Measurements from ENCODE around the gene CCT6B. TPM values are rescaled to one million over a fixed set of nuclear protein-coding genes. Genes with fewer than 3 reads are reported as not detected.
"Not testable (repeated sequence)": the region's sequence is repeated elsewhere in the genome, so short reads cannot be mapped to it uniquely, and the experiment has no call there.

CCT6B gene
- total RNA-seq, 2 experiments from 2014 or later, result 4.6 to 4.9 TPM

- Histone ChIP-seq H3K36me3 (ENCODE audit: insufficient read depth, low read length) (no peaks in the 10 kb centered on the region), H3K4me1 (ENCODE audit: insufficient read depth, low read length) (no peaks in the 10 kb centered on the region), H3K9me3 (ENCODE audit: control insufficient read depth in 1 of 2, insufficient read depth in 1 of 2, low read length in 2 of 2) (no peaks in the 10 kb centered on the region), H3K27me3 (ENCODE audit: control insufficient read depth in 1 of 2, insufficient read depth in 2 of 2, low read length in 2 of 2) (no peaks in the 10 kb centered on the region), H3K27ac (ENCODE audit: low read depth in 1 of 2, low read length in 2 of 2) (no peak overlapping the region), H3K4me3 (ENCODE audit: low read length) (no peak overlapping the region)
- intact Hi-C loops (cut with DNase I, micrococcal nuclease), result no loop called here
- Mint-ChIP-seq H3K27ac (no peak overlapping the region), H3K4me1 (ENCODE audit: low read depth) (peaks cover under 1% of the 10 kb centered on the region), H3K9me3 (no peaks in the 10 kb centered on the region), H3K4me3 (no peak overlapping the region), H3K36me3 (ENCODE audit: low read depth) (peaks cover 4% of the 10 kb centered on the region), H3K27me3 (no peaks in the 10 kb centered on the region)
- POLR2A ChIA-PET, result interaction anchor here (1.3 to 1.9 kb wide), 2 partner anchors 13 to 115 kb away, joined by 3 to 8 read pairs; partner anchors contain the start of genes CCT6B and ZNF830
- DNase-seq (no peak), ATAC-seq (ENCODE audit: poor library complexity) (no peak)
- CTCF ChIA-PET, result interaction anchor here (1.0 kb wide), 1 partner anchor 773 kb away, joined by 4 read pairs; no protein-coding TSS in a partner anchor
- TF ChIP-seq, protein P1, sequence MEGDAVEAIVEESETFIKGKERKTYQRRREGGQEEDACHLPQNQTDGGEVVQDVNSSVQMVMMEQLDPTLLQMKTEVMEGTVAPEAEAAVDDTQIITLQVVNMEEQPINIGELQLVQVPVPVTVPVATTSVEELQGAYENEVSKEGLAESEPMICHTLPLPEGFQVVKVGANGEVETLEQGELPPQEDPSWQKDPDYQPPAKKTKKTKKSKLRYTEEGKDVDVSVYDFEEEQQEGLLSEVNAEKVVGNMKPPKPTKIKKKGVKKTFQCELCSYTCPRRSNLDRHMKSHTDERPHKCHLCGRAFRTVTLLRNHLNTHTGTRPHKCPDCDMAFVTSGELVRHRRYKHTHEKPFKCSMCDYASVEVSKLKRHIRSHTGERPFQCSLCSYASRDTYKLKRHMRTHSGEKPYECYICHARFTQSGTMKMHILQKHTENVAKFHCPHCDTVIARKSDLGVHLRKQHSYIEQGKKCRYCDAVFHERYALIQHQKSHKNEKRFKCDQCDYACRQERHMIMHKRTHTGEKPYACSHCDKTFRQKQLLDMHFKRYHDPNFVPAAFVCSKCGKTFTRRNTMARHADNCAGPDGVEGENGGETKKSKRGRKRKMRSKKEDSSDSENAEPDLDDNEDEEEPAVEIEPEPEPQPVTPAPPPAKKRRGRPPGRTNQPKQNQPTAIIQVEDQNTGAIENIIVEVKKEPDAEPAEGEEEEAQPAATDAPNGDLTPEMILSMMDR (IDR thresholded peaks at IDR 0.05), result no peak
These were observed 12.9 kb upstream of the CCT6B start for GRCh38 chr17:34974179-34974578.

DNA sequence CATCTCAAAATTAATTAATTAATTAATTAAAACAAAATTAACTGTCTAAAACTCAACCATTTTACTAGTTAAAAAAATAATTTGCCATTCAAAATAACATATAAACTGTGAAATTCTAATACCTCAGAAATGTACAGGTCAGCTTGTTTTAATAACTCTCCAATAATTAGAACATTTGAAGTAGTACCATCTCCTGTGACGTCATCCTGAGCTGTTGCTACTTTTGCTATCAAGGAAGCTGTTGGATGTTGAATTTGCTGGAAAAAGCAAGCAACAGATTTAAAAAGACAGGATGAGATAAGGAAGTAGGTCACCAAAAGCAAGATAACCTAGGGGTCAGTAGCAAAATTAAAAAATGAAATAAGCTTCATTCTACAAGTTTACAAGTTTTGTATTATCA is 2.8 kb downstream of the CCT6B start:
- H3K4me1 ChIP-seq (ENCODE audit: insufficient read depth, low read length), result peaks cover 18% of the 10 kb centered on the region
- H3K4me3 Mint-ChIP-seq, result no peak overlapping the region
- no peak overlapping the region for H3K27ac ChIP-seq (ENCODE audit: low read depth in 1 of 2, low read length in 2 of 2)
- ATAC-seq (ENCODE audit: poor library complexity), result no peak
- no peaks in the 10 kb centered on the region for H3K9me3 Mint-ChIP-seq
- intact Hi-C loops (cut with DNase I, micrococcal nuclease), result no loop called here
- H3K36me3 Mint-ChIP-seq (ENCODE audit: low read depth), result peaks cover 21% of the 10 kb centered on the region
- DNase-seq, result no peak
- H3K27me3 ChIP-seq (ENCODE audit: control insufficient read depth in 1 of 2, insufficient read depth in 2 of 2, low read length in 2 of 2), result no peaks in the 10 kb centered on the region
- H3K4me1 Mint-ChIP-seq (ENCODE audit: low read depth), result peaks cover 25% of the 10 kb centered on the region
- H3K4me3 ChIP-seq (ENCODE audit: low read length), result no peak overlapping the region
- H3K27ac Mint-ChIP-seq, result no peak overlapping the region
- H3K9me3 ChIP-seq (ENCODE audit: control insufficient read depth in 1 of 2, insufficient read depth in 1 of 2, low read length in 2 of 2), result no peaks in the 10 kb centered on the region
- CTCF ChIA-PET, result no interaction called here
- TF ChIP-seq, protein P1 (IDR thresholded peaks at IDR 0.05), result no peak
- peaks cover 3% of the 10 kb centered on the region for H3K36me3 ChIP-seq (ENCODE audit: insufficient read depth, low read length)
- peaks cover 8% of the 10 kb centered on the region for H3K27me3 Mint-ChIP-seq
- POLR2A ChIA-PET, result interaction anchor here (0.7 kb wide), 1 partner anchor 435 kb away, joined by 3 read pairs; no protein-coding TSS in a partner anchor

- H3K27ac ChIP-seq (ENCODE audit: low read depth in 1 of 2, low read length in 2 of 2); H3K36me3 ChIP-seq (ENCODE audit: insufficient read depth, low read length); DNase-seq; H3K4me3 Mint-ChIP-seq; H3K27ac Mint-ChIP-seq; H3K36me3 Mint-ChIP-seq (ENCODE audit: low read depth); H3K9me3 Mint-ChIP-seq; H3K4me1 Mint-ChIP-seq (ENCODE audit: low read depth); ATAC-seq (ENCODE audit: poor library complexity); H3K27me3 ChIP-seq (ENCODE audit: control insufficient read depth in 1 of 2, insufficient read depth in 2 of 2, low read length in 2 of 2); H3K9me3 ChIP-seq (ENCODE audit: control insufficient read depth in 1 of 2, insufficient read depth in 1 of 2, low read length in 2 of 2); H3K4me1 ChIP-seq (ENCODE audit: insufficient read depth, low read length); H3K27me3 Mint-ChIP-seq; H3K4me3 ChIP-seq (ENCODE audit: low read length); intact Hi-C loops (cut with DNase I, micrococcal nuclease): not testable (repeated sequence)
- CTCF ChIA-PET, result interaction anchor here (1.6 kb wide), 1 partner anchor 11 kb away, joined by 3 read pairs; the partner anchor contains the start of genes CCT6B and ZNF830
- POLR2A ChIA-PET, result interaction anchor here (1.1 kb wide), 1 partner anchor 10 kb away, joined by 3 read pairs; the partner anchor contains the start of genes CCT6B and ZNF830
These were observed 10.5 kb downstream of the CCT6B start for GRCh38 chr17:34950780-34951179.

DNA sequence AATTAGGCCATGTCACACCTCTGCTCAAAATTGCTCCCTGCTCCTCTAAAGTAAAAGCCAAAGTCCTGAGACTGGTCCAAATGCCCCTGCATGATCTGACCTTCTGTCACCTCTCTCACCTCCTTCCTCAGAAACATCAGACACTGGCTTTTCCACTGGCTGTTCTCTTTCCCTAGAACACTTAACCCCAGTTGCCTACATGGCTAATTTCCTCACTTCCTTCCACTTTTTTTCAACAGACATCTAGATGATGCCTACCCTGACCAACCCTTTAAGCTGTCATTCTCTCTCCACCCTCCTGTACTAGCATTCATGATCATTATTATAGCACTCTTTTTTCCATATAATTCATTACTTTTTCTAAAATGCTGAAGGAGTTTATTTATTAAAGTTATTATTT is 31.0 kb downstream of the CCT6B start:
- H3K27me3 Mint-ChIP-seq, result no peaks in the 10 kb centered on the region
- no peak overlapping the region for H3K27ac Mint-ChIP-seq
- intact Hi-C loops (cut with DNase I, micrococcal nuclease), result no loop called here
- Histone ChIP-seq H3K36me3 (ENCODE audit: insufficient read depth, low read length) (no peaks in the 10 kb centered on the region), H3K4me1 (ENCODE audit: insufficient read depth, low read length) (no peaks in the 10 kb centered on the region), H3K27me3 (ENCODE audit: control insufficient read depth in 1 of 2, insufficient read depth in 2 of 2, low read length in 2 of 2) (no peaks in the 10 kb centered on the region), H3K4me3 (ENCODE audit: low read length) (no peak overlapping the region), H3K27ac (ENCODE audit: low read depth in 1 of 2, low read length in 2 of 2) (no peak overlapping the region), H3K9me3 (ENCODE audit: control insufficient read depth in 1 of 2, insufficient read depth in 1 of 2, low read length in 2 of 2) (no peaks in the 10 kb centered on the region)
- DNase-seq (no peak), ATAC-seq (ENCODE audit: poor library complexity) (no peak)
- H3K4me1 Mint-ChIP-seq (ENCODE audit: low read depth), result no peaks in the 10 kb centered on the region
- ChIA-PET CTCF (no interaction called here), POLR2A (no interaction called here)
- TF ChIP-seq, protein P1 (IDR thresholded peaks at IDR 0.05), result no peak
- H3K9me3 Mint-ChIP-seq, result no peaks in the 10 kb centered on the region
- no peaks in the 10 kb centered on the region for H3K36me3 Mint-ChIP-seq (ENCODE audit: low read depth)
- H3K4me3 Mint-ChIP-seq, result no peak overlapping the region

Data from CD4-positive, alpha-beta T cell (primary cell).